Astrocyte of the spinal cord (primary cell): ENCODE data around the gene GLYATL3.

Source experiments
- DNase-seq: peaks from one replicate; pipeline ENCODE4 v3.0.0; 2011; ENCODE audit warnings: low read depth, low spot score
- H3K4me3 ChIP-seq: 2 replicates; pipeline ENCODE4 v1.5.1; 2011; ENCODE audit warnings: low read depth, mild to moderate bottlenecking, low read length, moderate library complexity
- in situ Hi-C: cut with HindIII; loops from 2 replicates; pipeline ENCODE4 v1.10.0; 2017; ENCODE audit warnings: low sequenced_read_pairs
- TF ChIP-seq, protein P1 (sequence below): IDR thresholded peaks from 2 replicates; pipeline ENCODE4 v1.5.1; 2012; ENCODE audit warnings: low read depth, mild to moderate bottlenecking, low read length, inconsistent platforms

Gene GLYATL3

DNA sequence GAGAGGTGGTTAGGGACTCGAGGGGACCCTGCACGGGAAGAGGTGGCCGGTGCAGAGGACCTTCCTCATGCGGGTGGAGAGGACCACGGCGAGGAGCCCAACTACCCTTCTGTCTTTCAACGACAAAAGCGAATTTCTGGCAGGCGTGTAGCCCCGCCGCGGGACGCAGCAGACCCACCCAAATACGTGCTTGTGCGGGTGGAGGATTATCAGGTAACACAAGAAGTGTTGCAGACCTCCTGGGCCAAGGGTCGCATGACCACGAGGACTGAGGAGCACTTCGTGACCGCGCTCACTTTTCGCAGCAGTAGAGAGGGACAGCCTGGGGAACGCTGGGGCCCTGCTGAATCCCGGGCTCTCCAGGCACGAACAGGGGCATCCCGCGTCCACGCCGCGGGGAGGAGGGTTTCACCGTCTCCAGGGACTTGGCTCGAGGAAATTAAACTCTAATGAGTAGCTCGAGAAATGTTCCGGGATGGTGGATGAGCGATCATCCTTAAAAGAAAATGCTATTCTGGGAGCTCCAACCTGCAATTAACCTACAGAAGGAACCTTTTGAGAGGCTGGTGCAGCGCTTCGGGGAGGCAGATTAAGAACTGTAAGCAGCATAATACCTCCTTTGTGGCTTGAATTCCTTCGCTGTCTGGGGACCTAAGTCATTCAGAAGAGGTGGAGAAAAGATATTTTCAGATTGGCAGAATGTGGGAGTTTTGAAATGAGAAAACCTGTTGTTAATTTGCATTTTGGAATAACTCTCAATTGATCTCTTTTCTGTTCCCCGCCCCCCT, 51.5 kb downstream of the GLYATL3 start:
- TF ChIP-seq, protein P1, sequence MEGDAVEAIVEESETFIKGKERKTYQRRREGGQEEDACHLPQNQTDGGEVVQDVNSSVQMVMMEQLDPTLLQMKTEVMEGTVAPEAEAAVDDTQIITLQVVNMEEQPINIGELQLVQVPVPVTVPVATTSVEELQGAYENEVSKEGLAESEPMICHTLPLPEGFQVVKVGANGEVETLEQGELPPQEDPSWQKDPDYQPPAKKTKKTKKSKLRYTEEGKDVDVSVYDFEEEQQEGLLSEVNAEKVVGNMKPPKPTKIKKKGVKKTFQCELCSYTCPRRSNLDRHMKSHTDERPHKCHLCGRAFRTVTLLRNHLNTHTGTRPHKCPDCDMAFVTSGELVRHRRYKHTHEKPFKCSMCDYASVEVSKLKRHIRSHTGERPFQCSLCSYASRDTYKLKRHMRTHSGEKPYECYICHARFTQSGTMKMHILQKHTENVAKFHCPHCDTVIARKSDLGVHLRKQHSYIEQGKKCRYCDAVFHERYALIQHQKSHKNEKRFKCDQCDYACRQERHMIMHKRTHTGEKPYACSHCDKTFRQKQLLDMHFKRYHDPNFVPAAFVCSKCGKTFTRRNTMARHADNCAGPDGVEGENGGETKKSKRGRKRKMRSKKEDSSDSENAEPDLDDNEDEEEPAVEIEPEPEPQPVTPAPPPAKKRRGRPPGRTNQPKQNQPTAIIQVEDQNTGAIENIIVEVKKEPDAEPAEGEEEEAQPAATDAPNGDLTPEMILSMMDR, result no peak
- in situ Hi-C loops, result no loop called here
- DNase-seq, result peak; percentile 33
- H3K4me3 ChIP-seq, result peak overlapping the region; percentile 51

DNA sequence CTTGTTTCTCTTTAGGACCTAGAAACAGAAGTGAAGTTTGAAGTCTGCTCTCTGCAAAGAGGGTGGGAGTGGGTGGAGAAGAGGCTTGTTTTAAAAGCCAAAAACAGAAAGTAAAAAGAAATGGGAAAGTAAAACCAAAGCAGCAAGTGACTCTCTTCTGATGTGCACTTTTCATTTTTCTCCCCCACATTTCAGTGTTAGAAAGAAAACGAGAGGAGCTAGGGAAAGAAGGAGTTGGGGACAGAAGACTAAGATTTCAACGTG, 52.1 kb downstream of the GLYATL3 start:
- in situ Hi-C loops, result no loop called here
- H3K4me3 ChIP-seq, result peak overlapping the region; percentile 51
- DNase-seq, result no peak
- TF ChIP-seq, protein P1, result no peak

DNA sequence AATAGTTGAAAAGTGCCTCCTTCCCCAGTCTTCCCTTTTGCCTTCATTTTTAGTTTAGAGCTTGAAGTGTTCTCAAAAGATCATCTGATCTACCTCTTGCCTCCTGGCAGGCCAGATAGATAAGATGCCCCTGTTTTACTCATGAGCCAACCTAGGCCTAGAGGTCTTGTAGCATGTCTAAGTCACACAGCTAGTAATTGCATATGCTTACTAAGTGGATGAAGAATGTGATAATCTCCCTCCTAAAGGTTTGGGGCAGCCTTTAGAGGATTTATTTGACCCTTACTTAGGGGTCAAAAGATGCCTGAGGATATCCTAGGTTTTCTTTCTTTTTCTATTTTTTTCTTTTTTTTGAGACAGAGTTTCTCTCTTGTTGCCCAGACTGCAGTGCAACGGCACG, 52.9 kb downstream of the GLYATL3 start:
- H3K4me3 ChIP-seq, result no peak overlapping the region
- in situ Hi-C loops, result no loop called here
- no peak for DNase-seq
- TF ChIP-seq, protein P1, result no peak

DNA sequence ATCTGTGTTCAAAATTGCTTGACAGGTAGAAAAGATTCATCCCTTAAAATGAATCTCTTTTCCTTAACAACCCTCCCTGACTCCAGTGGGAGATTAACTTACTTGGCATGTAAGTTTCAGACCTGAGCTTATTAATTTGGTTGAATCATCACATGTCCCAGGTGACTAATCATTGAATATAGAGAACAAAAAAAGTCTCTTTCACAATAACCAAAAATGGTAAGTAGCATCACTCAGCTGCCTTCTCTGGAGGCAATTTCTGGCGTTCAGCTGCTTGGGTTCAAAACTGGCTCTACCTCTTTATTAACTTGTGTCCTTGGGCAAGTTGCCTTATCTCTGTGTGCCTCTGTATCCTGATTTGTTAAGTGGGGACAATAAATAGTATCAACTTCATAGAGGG, 53.7 kb downstream of the GLYATL3 start:
- in situ Hi-C loops, result no loop called here
- DNase-seq, result peak; percentile 42
- H3K4me3 ChIP-seq, result no peak overlapping the region
- TF ChIP-seq, protein P1, result no peak

DNA sequence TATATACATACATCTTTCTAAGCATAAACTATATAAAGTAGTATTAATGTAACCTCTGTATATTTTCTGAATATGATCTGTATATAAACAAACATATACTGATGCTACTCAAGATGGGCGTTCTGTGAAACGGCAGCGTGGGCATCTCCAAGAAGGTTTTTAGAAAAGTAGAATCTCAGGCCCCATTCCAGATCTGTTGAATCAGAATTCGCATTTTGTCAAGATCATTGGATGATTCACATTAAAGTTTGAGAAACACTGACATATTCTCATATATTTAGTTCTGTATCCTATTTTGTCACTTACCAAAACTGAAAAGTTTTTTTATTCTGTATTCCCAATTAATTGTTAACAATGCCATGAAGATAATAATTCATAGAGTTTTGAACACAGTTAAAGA, 56.2 kb downstream of the GLYATL3 start:
- in situ Hi-C loops, result no loop called here
- H3K4me3 ChIP-seq, result no peak overlapping the region
- no peak for DNase-seq
- TF ChIP-seq, protein P1, result no peak

DNA sequence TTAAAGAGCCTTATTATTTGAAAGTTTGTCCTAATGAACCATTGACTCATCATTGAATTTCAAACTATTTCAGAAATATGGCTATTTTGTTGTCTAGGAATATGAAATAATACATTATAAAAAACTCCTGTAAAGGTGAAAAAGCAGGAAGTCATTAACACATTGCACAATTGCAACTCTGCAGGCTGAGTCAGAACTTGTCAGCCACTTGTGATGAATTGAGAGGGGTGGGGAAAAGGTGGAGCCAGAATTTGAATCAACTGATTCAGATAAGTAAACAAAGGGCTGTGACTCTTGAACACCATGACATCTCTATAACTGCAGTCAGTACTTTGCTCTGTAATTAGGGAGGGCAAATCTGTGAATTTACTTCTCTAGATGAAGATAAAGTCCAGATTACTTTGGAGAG, 56.7 kb downstream of the GLYATL3 start:
- in situ Hi-C loops, result no loop called here
- no peak overlapping the region for H3K4me3 ChIP-seq
- peak; percentile 64 for DNase-seq
- TF ChIP-seq, protein P1, result no peak
